ENCODE measurements around the gene CCDC150. TPM values are rescaled to one million over a fixed set of nuclear protein-coding genes. Genes with fewer than 3 reads are reported as not detected.

CCDC150 gene
- total RNA-seq = 1.3 and 1.5 TPM in 2 replicates

DNA sequence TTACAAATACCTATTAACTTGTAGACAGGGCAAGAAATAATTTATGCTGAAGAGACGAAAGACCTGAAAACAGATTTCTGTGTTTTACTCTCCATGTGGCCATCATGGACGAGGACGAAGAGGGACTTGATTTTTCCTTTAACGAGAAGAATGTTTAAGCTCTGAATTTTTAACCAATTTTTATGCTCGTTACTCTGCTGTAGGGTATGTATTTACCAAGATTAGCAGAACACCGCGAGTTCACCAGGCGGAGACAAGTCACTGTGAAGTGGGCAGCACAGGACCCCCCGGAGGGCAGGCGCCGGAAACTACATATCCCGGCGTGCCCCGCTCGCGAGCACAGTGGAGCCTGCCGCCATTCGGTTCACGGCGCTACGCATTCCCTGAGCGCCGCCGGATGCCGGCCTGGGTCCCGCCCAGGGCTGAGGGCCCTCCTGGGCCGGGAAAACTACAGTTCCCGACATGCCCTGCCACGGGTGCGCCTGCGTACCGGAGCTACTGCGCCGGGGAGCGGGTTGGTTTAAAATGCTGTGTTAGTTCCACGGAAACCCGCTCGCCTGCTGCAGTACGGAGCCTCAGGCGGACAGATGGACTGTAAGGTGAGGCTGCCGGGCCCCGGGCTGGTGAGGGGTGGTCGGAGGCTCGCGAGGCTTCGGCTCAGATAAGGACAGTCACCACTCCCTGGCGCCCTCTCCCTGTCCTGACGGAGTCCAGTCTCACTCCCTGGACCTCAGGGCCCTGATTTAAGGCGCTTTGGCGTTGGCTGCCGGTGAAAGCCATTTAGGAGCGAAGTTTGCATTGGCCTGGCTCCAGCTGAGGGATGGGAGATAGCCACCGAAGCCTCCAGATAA lies at the start of gene CCDC150:
TSS of gene CCDC150 (plus strand) at position 536 of the 851 bp plus-strand sequence. CDS start at position 588, 52 bp downstream.

DNA sequence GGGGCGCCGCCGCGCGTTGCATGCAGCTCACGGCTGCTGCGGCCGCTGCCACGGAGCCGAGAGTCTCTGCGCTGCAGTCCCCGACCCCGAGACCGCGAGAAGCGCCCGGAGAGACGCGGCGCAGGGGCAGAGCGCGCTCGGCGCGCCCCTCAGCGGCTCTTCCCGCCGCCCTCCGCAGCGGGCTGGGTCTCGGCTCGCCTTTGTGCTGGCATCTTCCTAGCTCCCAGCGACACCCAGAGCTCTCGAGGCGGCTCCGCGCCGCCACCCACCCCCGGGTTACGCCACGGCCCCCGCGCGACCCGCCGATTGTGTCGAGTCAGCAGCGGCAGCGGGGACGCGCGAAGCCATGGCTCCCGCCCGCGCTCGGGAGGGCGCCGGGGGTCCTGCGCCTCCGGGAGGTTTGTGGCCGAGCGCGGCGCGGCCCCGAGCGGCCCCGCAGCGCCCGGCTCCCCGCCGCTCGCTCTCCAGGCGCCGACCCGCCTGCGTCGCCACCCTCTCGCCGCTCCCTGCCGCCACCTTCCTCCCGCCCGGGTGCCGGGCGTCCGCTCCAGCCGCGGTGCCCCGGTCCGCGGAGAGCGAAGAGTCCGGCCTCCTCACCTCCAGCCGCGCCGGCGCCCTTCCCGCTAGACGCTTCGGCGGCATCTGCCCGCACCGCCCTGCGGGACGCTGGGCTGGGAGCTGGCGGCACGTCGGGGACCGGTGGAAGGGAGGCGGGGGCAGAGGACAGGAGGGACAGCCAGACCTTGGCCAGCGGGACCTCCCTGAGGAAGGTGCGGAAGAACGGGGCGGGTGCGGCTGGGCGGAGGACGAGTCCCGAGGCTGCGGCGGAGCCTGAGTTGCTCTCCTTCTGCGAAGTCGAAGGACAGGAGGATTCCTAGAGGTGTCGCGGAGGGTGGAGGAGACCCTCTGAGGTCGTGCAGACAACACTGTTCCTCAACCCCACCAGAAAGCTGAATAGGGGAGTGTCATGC lies 46.3 kb upstream of the CCDC150 start, which contains the start of gene HECW2:
TSS of gene HECW2 (minus strand) at position 644 of the 971 bp plus-strand sequence.

Other genes starting within 250 kb of the CCDC150 start
- gene HECW2, start 46.2 kb upstream of the CCDC150 start, total RNA-seq = 2.0 and 2.5 TPM in 2 replicates
- gene GTF3C3, start 160.0 kb downstream of the CCDC150 start, total RNA-seq = 19.4 and 25.4 TPM in 2 replicates
- gene C2orf66, start 169.6 kb downstream of the CCDC150 start, total RNA-seq = under 0.01 TPM in 1 of 2 replicates, not detected in the other

Data from mesangial cell (primary cell).